ENCODE results near the gene CCDC86. TPM values are rescaled to one million over a fixed set of nuclear protein-coding genes. Genes with fewer than 3 reads are reported as not detected.

Gene CCDC86
- total RNA-seq, 1 experiment from 2014 or later = 55.9 TPM

DNA sequence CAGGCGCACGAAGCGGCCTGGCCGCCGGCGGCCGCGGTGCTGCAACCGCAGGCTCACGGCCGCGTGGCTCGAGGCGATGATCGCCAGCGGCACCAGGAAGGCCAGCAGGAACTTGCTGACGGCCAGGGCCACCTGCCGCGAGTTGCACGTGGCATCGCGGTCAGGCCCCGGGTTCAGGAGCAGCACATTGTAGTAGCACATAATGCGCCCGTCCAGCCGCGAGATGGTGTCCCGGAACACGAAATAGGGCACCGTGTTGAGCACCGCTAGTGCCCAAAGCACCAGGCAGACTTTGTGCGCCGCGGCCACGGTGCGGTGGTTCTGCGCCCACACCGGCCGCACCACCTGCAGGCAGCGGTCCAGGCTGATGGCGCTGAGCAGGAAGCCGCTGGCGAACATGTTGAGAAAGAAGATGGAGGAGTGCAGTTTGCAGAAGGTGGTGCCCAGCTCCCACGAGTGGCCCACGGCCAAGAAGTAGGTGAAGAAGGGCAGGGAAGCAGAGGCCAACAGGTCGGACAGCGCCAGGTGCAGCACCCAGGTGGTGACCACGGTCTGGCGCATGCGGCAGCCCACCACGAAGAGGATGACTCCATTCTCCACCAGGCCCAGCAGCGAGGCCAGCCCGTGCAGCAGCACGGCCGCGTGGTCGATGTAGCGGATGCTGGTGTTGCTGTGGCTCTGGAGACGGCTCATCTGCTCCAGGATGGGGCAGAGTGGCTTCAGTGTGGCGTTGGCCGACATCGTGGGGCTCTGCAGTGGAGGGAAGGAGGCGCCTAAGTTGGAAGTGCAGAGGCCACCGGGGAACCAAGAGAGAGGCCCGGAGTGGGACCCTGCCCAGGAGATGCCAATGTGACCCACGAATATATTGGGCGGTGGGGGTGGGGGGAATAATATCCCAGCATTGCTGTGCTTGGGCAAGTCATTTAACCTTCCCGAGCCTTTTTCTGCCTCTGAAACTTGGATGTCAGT is 11.4 kb downstream of the CCDC86 start:
- POLR2A ChIA-PET = interaction anchor here (0.7 to 0.9 kb wide), 2 partner anchors 37 to 61 kb away, joined by 3 to 4 read pairs; partner anchors contain the start of gene TMEM109
- Mint-ChIP-seq H3K27ac (ENCODE audit: unreplicated experiment) (no peak overlapping the region), H3K9me3 (ENCODE audit: unreplicated experiment) (no peaks in the 10 kb centered on the region), H3K4me3 (ENCODE audit: unreplicated experiment) (peak overlapping the region; percentile 67), H3K4me1 (ENCODE audit: low read depth, unreplicated experiment) (peaks cover 9% of the 10 kb centered on the region), H3K36me3 (ENCODE audit: insufficient read depth, unreplicated experiment) (peaks cover 28% of the 10 kb centered on the region), H3K27me3 (ENCODE audit: insufficient read depth, unreplicated experiment) (no peaks in the 10 kb centered on the region)
- intact Hi-C loops (cut with micrococcal nuclease; ENCODE audit: unreplicated experiment) = loop anchor here (1.0 kb wide), 1 partner anchor 10 kb away; no protein-coding TSS in a partner anchor
- peaks cover 20% of the 10 kb centered on the region for H3K4me1 ChIP-seq
- H3K27me3 ChIP-seq (replicated peaks; ENCODE audit: control insufficient read depth, insufficient read depth, low read length) = no peaks in the 10 kb centered on the region
- peak overlapping the region; percentile 57 for H3K4me3 ChIP-seq (ENCODE audit: low read depth, low read length)
- no peak for TF ChIP-seq CTCF (IDR thresholded peaks at IDR 0.05; ENCODE audit: insufficient read depth in 1 of 2, low read depth in 1 of 2, low read length in 1 of 2, severe bottlenecking in 1 of 2, unreplicated experiment in 1 of 2)
- DNase-seq = no peak
- H3K36me3 ChIP-seq (ENCODE audit: control insufficient read depth, insufficient read depth, low read length) = peaks cover 4% of the 10 kb centered on the region
- no peaks in the 10 kb centered on the region for H3K9me3 ChIP-seq
- TSS peak; percentile 10 for BruUV-seq (replicated peaks)
- CTCF ChIA-PET = interaction anchor here (0.6 to 1.8 kb wide), 4 partner anchors 9 to 78 kb away, joined by 3 to 16 read pairs (median 4); no protein-coding TSS in a partner anchor

DNA sequence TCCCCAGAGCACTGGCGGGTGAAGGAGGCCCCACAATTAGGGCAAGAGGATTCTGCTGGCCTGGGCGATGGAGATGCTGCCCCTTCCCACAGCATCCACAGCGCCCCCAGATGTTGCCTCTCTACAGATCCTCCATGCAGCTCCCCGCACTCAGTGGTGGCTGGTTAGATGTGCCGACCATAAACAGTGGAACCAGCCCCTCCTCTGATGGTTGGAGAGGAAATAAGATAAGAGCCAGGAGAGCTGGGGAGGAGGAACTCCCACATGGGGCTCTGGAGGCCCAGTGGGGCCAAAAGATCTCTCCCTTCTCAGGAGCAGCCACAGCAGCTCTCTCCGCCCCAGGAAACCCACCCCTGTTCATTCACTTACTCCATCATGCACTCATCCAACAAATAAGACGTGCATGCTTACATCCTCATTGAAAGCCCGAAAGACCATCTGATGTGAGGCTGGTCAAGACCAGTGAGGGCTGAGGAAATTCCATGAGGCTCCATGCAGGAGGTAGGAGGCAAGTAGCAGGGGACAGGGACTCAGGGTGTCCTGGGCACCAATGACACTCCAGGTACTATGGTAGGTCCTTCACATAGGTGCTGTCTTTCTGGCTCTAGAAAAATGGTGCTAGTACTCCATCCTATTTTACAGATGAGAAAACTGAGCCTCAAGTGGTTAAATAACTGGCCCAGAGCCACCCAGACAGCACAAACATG is 12.4 kb downstream of the CCDC86 start:
- Histone ChIP-seq H3K27me3 (replicated peaks; ENCODE audit: control insufficient read depth, insufficient read depth, low read length) (no peaks in the 10 kb centered on the region), H3K9me3 (no peaks in the 10 kb centered on the region), H3K4me3 (ENCODE audit: low read depth, low read length) (no peak overlapping the region), H3K36me3 (ENCODE audit: control insufficient read depth, insufficient read depth, low read length) (peaks cover 4% of the 10 kb centered on the region), H3K4me1 (peaks cover 20% of the 10 kb centered on the region)
- POLR2A ChIA-PET = interaction anchor here (0.7 kb wide), 1 partner anchor 36 kb away, joined by 4 read pairs; no protein-coding TSS in a partner anchor
- H3K4me1 Mint-ChIP-seq (ENCODE audit: low read depth, unreplicated experiment) = peaks cover 9% of the 10 kb centered on the region
- no peak for DNase-seq
- no TSS peak for BruUV-seq (replicated peaks)
- H3K36me3 Mint-ChIP-seq (ENCODE audit: insufficient read depth, unreplicated experiment) = peaks cover 22% of the 10 kb centered on the region
- intact Hi-C loops (cut with micrococcal nuclease; ENCODE audit: unreplicated experiment) = no loop called here
- H3K9me3 Mint-ChIP-seq (ENCODE audit: unreplicated experiment) = no peaks in the 10 kb centered on the region
- CTCF ChIA-PET = no interaction called here
- no peaks in the 10 kb centered on the region for H3K27me3 Mint-ChIP-seq (ENCODE audit: insufficient read depth, unreplicated experiment)
- no peak overlapping the region for H3K4me3 Mint-ChIP-seq (ENCODE audit: unreplicated experiment)
- no peak overlapping the region for H3K27ac Mint-ChIP-seq (ENCODE audit: unreplicated experiment)
- no peak for TF ChIP-seq CTCF (IDR thresholded peaks at IDR 0.05; ENCODE audit: insufficient read depth in 1 of 2, low read depth in 1 of 2, low read length in 1 of 2, severe bottlenecking in 1 of 2, unreplicated experiment in 1 of 2)

All from Caco-2 (cell line).